Lower leg skin (tissue), 4 donors: ENCODE results near the gene KIF21B. TPM values are rescaled to one million over a fixed set of nuclear protein-coding genes. Genes with fewer than 3 reads are reported as not detected.

Experiments used
- DNase-seq, 2 donors: peaks; one replicate each; pipeline ENCODE4 v3.0.0-alpha.2; 2019; ENCODE audit warnings: low spot score in 2 of 2
- H3K4me3 ChIP-seq: fragments of 200-600 bp; sonication (generic); 2 replicates; pipeline ENCODE4 v1.5.1; 2017; ENCODE audit warnings: mild to moderate bottlenecking, low read depth; ENCODE audit not compliant: poor library complexity, severe bottlenecking
- CTCF ChIP-seq, 3 donors: fragments of 450-650 bp; IDR thresholded peaks; one replicate each; pipeline ENCODE4 v1.5.1; 2016; ENCODE audit warnings: antibody characterized with exemption in 3 of 3, mild to moderate bottlenecking in 3 of 3, moderate library complexity in 2 of 3
- POLR2A ChIP-seq, 2 donors: fragments of 450-650 bp; IDR thresholded peaks; one replicate each; pipeline ENCODE4 v1.6.1; 2016 to 2017; ENCODE audit warnings: antibody characterized with exemption in 2 of 2, mild to moderate bottlenecking in 1 of 2, moderate library complexity in 1 of 2
- WGBS, 2 donors: methylation state at CpG; one replicate each; pipeline ENCODE4 v1.1.5; 2018; 5-methylcytosine and 5-hydroxymethylcytosine counted together
- intact Hi-C: fragments of 100-400 bp; cut with DNase I; formaldehyde crosslinking; loops from one replicate; pipeline ENCODE4 v1.15.0; 2023; ENCODE audit warnings: low total_unique reads
- total RNA-seq, 4 donors: library from RNA; depleted of rRNA; stranded (reverse); fragments of >200 nt; gene quantifications; one replicate each; pipeline ENCODE4 v1.1.0, GENCODE V29; 2016

Gene KIF21B
- total RNA-seq, 4 donors from 2014 or later = 0.38 to 1.6 (median 1.0) TPM

DNA sequence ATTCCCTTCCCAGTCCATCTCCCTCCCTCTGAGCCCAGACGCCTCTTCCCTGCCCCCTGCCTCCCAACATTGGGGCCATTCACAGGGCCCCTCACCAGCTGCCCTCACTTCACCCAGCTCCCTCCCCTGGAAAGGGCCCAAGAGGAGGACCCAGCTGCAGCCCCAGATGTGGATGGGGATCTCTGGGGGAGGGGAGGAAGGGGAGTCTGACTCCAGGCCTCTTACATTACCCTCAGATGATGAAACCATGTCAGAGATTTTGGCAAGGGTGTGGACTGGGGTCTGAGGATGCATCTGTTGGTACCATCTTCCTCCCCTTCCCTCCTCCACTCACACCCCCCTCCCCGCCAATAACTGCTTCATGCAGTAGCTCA, 1.1 kb upstream of the KIF21B start:
- no peak for TF ChIP-seq POLR2A (IDR thresholded peaks at IDR 0.05)
- TF ChIP-seq CTCF (IDR thresholded peaks at IDR 0.05) = no peak
- DNase-seq = no peak
- intact Hi-C loops = no loop called here
- WGBS, 2 donors = 93 to 100% methylated on average over 2 of the region's 2 CpGs
- no peak overlapping the region for H3K4me3 ChIP-seq

GRCh38 chr1:201023920-201024624, 558 bp upstream of the KIF21B start:
- TF ChIP-seq POLR2A (IDR thresholded peaks at IDR 0.05) (no peak), CTCF (IDR thresholded peaks at IDR 0.05) (no peak)
- H3K4me3 ChIP-seq = no peak overlapping the region
- WGBS, 2 donors = 52 to 58% methylated on average over 17 of the region's 17 CpGs
- intact Hi-C loops = no loop called here
- DNase-seq = peak in 1 of 2 donors; percentile 77

DNA sequence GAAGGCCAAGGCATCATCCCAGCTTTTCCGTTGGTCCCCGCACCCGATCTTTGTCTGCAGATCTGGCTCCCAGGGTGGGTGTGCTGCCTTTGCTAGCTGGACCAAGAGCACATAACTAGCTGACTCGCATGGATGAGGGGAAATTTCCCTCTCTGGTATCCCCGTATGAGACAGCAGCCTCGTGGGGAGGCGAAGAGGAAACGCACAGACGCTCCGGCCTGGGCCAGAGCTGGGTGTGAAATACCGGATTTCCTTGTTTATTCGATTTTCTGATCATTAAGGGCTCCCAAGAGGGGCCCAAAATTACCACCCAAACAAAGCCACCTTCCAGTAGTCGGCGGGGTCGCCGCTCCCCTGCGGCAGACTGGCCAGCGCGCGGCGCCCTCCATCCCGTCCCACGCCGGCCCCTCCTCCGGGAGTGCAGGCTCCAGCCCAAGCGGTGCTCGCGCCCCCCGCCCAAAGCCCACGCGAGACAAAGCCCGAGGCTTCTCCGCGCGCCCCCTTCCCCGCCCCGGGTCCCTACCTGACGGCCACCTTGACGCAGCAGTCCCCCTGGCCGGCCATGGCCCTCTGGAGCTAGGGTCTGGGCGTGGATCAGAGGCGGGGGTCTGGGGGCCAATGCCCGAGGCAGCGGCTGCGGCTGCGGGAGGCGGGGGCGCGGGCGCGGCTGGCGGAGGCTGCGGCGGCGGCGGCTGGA, 546 bp downstream of the KIF21B start:
- WGBS, 2 donors = 11 to 16% methylated on average over 29 to 32 of the region's 56 CpGs
- DNase-seq = no peak
- intact Hi-C loops = no loop called here
- H3K4me3 ChIP-seq = peak overlapping the region; percentile 41
- TF ChIP-seq POLR2A (IDR thresholded peaks at IDR 0.05) (no peak), CTCF (IDR thresholded peaks at IDR 0.05) (no peak)

- no peak for DNase-seq
- intact Hi-C loops = no loop called here
- TF ChIP-seq CTCF (IDR thresholded peaks at IDR 0.05) = no peak
- no peak for TF ChIP-seq POLR2A (IDR thresholded peaks at IDR 0.05)
- WGBS, 2 donors = 83 to 91% methylated on average over 2 of the region's 2 CpGs
- H3K4me3 ChIP-seq = no peak overlapping the region
Measured at GRCh38 chr1:201022493-201022819, 1.1 kb downstream of the KIF21B start.

GRCh38 chr1:201021630-201022492, 1.7 kb downstream of the KIF21B start:
- intact Hi-C loops = no loop called here
- DNase-seq = no peak
- TF ChIP-seq POLR2A (IDR thresholded peaks at IDR 0.05) = no peak
- no peak for TF ChIP-seq CTCF (IDR thresholded peaks at IDR 0.05)
- H3K4me3 ChIP-seq = no peak overlapping the region
- 89 to 90% methylated on average over 7 of the region's 7 CpGs for WGBS, 2 donors
